ENCODE data around the gene DRD2.
A peak's percentile ranks its signal among the peaks of the same experiment; 100 is the strongest.

The DRD2 gene

GRCh38 chr11:113446112-113446511 lies 29.1 kb downstream of the DRD2 start:
- DNase-seq (ENCODE audit: low spot score): no peak

- no peak for DNase-seq (ENCODE audit: low spot score)
Measured at GRCh38 chr11:113444502-113445123, 30.6 kb downstream of the DRD2 start.

GRCh38 chr11:113440816-113441215 lies 34.4 kb downstream of the DRD2 start:
- no peak for DNase-seq (ENCODE audit: low spot score)

- DNase-seq (ENCODE audit: low spot score): no peak
Measured at GRCh38 chr11:113436672-113437252, 38.4 kb downstream of the DRD2 start.

GRCh38 chr11:113435190-113435968 lies 39.8 kb downstream of the DRD2 start:
- DNase-seq (ENCODE audit: low spot score): no peak

- DNase-seq (ENCODE audit: low spot score): no peak
Measured at GRCh38 chr11:113431746-113432145, 43.5 kb downstream of the DRD2 start.

GRCh38 chr11:113426686-113427085 lies 48.5 kb downstream of the DRD2 start:
- DNase-seq (ENCODE audit: low spot score): no peak

- no peak for DNase-seq (ENCODE audit: low spot score)
Measured at GRCh38 chr11:113420808-113421207, 54.4 kb downstream of the DRD2 start.

- DNase-seq (ENCODE audit: low spot score): no peak
Measured at GRCh38 chr11:113419454-113420003, 55.7 kb downstream of the DRD2 start.

GRCh38 chr11:113417428-113417827 lies 57.8 kb downstream of the DRD2 start:
- peak; percentile 1 for DNase-seq (ENCODE audit: low spot score)

GRCh38 chr11:113415343-113415742 lies 59.9 kb downstream of the DRD2 start:
- DNase-seq (ENCODE audit: low spot score): no peak

GRCh38 chr11:113412675-113413074 lies 62.5 kb downstream of the DRD2 start:
- no peak for DNase-seq (ENCODE audit: low spot score)

GRCh38 chr11:113411536-113411935 lies 63.7 kb downstream of the DRD2 start:
- no peak for DNase-seq (ENCODE audit: low spot score)

- no peak for DNase-seq (ENCODE audit: low spot score)
Measured at GRCh38 chr11:113410414-113411135, 64.6 kb downstream of the DRD2 start.

- DNase-seq (ENCODE audit: low spot score): no peak
Measured at GRCh38 chr11:113409526-113409925, 65.7 kb downstream of the DRD2 start.

GRCh38 chr11:113408887-113409286 lies 66.3 kb downstream of the DRD2 start:
- DNase-seq (ENCODE audit: low spot score): no peak

- DNase-seq (ENCODE audit: low spot score): no peak
Measured at GRCh38 chr11:113408206-113408605, 67.0 kb downstream of the DRD2 start.

- DNase-seq (ENCODE audit: low spot score): no peak
Measured at GRCh38 chr11:113407163-113407562, 68.0 kb downstream of the DRD2 start.

GRCh38 chr11:113405724-113406478 lies 69.3 kb downstream of the DRD2 start:
- DNase-seq (ENCODE audit: low spot score): no peak

GRCh38 chr11:113404859-113405430 lies 70.3 kb downstream of the DRD2 start:
- no peak for DNase-seq (ENCODE audit: low spot score)

- peak; percentile 34 for DNase-seq (ENCODE audit: low spot score)
Measured at GRCh38 chr11:113401718-113402117, 73.5 kb downstream of the DRD2 start.
